KOPT-K1 (cell line): ENCODE data around the gene GIMAP7.
"Not testable (repeated sequence)": the region's sequence is repeated elsewhere in the genome, so short reads cannot be mapped to it uniquely, and the experiment has no call there.

Experiments used
- H3K27ac ChIP-seq: fragments of 200-600 bp; sonication (generic); 2 replicates; pipeline ENCODE4 v1.5.1; 2016; ENCODE audit warnings: antibody characterized with exemption, mild to moderate bottlenecking, low read depth, low read length; ENCODE audit not compliant: poor library complexity, severe bottlenecking
- H3K36me3 ChIP-seq: fragments of 200-600 bp; sonication (generic); 2 replicates; pipeline ENCODE4 v1.5.1; 2017; ENCODE audit warnings: antibody characterized with exemption, mild to moderate bottlenecking, low read length, moderate library complexity; ENCODE audit not compliant: insufficient read depth
- H3K9me3 ChIP-seq: fragments of 200-600 bp; sonication (generic); 2 replicates; pipeline ENCODE4 v1.5.1; 2017; ENCODE audit warnings: antibody characterized with exemption, low read length, mild to moderate bottlenecking; ENCODE audit not compliant: insufficient read depth, poor library complexity, severe bottlenecking

GIMAP7 gene

DNA sequence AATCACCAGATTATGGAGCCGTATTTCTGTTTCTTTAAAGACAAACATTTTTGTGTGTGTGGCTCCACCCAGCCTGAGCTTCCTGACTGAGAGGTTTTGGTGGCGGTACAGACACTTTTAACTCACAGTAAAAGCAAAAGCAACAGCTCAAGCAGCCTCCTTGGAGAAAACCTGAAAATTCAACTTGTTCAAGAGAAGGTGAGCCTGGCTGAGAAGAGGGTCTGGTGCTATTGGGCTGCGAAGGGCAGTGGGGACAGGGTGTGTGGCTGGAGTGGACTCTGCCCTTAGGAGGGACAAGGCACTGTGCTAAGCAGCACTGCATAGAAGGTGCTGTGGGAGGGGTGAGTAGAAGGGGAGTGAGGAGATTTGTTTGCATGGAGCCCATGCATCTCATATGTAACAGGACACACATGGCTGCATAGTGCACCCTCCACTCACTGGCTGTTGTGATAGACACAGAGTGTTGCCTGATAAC is at the start of gene GIMAP7:
TSS of gene GIMAP7 (plus strand) at position 125 of the 475 bp plus-strand sequence. CDS start 5,103 bp downstream, outside the sequence.
- Histone ChIP-seq H3K36me3 (peaks cover 17% of the 10 kb centered on the region), H3K27ac (peak within 1 kb of the TSS; percentile 97), H3K9me3 (peaks cover 20% of the 10 kb centered on the region)

GRCh38 chr7:150464962-150465361 is 49.7 kb upstream of the GIMAP7 start:
- Histone ChIP-seq H3K27ac (no peak overlapping the region), H3K9me3 (peaks cover 31% of the 10 kb centered on the region), H3K36me3 (peaks cover 78% of the 10 kb centered on the region)

GRCh38 chr7:150465414-150465813 is 49.3 kb upstream of the GIMAP7 start:
- Histone ChIP-seq H3K36me3 (peaks cover 78% of the 10 kb centered on the region), H3K27ac (no peak overlapping the region), H3K9me3 (peaks cover 26% of the 10 kb centered on the region)

DNA sequence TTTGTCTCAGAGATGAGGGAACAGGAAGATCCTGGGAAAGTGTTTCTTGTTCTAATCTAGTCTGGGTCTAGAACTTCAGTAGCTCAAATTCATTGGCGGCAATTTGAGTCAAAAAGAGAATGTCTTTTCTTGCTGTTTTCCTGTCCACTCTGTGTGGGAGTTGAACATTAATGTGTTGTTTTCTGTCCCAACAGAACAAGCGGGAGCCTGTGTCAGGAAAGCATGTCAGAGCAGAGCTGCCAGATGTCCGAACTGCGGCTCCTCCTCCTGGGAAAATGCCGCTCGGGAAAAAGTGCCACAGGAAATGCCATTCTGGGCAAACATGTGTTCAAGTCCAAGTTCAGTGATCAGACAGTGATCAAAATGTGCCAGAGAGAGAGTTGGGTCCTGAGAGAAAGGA is 48.2 kb upstream of the GIMAP7 start:
- peaks cover 15% of the 10 kb centered on the region for H3K9me3 ChIP-seq
- peaks cover 78% of the 10 kb centered on the region for H3K36me3 ChIP-seq
- H3K27ac ChIP-seq, result no peak overlapping the region

DNA sequence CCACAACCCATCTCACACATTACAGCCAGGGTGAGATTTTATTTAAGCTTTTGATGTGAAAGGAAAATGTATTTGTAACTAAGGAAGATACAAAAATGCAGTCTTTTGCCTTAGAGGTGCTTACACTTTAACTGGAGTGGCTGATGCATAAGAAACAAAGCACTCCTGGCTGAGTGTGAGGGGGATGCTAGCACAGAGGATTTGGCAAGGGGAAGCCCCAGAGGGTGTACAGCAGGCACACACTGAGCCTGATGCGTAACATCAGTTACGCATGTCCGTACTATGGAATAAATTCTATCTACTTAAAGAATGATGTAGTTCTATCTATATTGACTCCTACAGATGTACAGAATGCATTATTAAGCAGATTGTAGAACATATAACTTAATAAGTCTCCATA is 46.4 kb upstream of the GIMAP7 start:
- Histone ChIP-seq H3K36me3 (peaks cover 84% of the 10 kb centered on the region), H3K9me3 (no peaks in the 10 kb centered on the region), H3K27ac (no peak overlapping the region)

DNA sequence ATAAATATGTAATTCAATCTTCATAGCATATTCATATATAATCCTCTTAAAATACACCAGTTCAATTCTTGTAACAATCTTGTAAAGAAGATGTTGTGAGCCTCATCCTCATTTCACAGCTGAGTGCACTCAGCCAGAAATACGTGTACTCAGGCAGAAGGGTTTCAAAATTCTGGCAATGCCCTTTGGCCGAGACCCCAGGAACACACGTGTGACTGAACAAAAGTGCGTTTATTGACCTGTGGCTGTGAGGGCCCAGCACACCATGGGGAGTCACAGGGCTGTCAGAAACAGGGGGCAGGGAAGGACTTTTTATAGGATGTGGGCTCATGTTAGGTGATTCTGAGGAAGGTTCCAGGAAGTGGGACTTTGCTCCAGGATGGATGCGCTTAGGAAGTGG is 42.8 kb upstream of the GIMAP7 start:
- peaks cover 97% of the 10 kb centered on the region for H3K36me3 ChIP-seq
- H3K27ac ChIP-seq, result no peak overlapping the region

DNA sequence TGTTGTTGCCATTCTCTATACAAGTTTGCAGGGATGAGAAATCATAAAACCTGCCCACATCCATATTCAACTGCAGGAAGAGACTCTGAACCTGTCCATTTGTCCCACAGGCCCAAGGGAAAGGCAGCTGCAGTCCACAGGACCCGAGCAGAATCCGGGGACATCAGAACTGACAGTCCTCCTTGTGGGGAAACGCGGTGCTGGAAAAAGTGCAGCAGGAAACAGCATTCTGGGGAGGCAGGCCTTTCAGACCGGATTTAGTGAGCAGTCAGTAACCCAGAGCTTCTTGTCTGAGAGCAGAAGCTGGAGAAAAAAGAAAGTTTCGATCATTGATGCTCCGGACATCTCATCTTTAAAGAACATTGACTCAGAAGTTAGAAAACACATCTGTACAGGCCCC is 40.8 kb upstream of the GIMAP7 start:
- Histone ChIP-seq H3K36me3 (peaks cover 97% of the 10 kb centered on the region), H3K9me3 (no peaks in the 10 kb centered on the region), H3K27ac (no peak overlapping the region)

More for the DNA sequence above, 42.8 kb upstream of the GIMAP7 start:
- no peaks in the 10 kb centered on the region for H3K9me3 ChIP-seq

- H3K9me3 ChIP-seq, result no peaks in the 10 kb centered on the region
- H3K27ac ChIP-seq, result no peak overlapping the region
- H3K36me3 ChIP-seq, result peaks cover 87% of the 10 kb centered on the region
These were observed 38.4 kb upstream of the GIMAP7 start for GRCh38 chr7:150476285-150476684.

GRCh38 chr7:150476819-150477631 is 37.6 kb upstream of the GIMAP7 start:
- H3K9me3 ChIP-seq, result no peaks in the 10 kb centered on the region
- no peak overlapping the region for H3K27ac ChIP-seq
- peaks cover 80% of the 10 kb centered on the region for H3K36me3 ChIP-seq

DNA sequence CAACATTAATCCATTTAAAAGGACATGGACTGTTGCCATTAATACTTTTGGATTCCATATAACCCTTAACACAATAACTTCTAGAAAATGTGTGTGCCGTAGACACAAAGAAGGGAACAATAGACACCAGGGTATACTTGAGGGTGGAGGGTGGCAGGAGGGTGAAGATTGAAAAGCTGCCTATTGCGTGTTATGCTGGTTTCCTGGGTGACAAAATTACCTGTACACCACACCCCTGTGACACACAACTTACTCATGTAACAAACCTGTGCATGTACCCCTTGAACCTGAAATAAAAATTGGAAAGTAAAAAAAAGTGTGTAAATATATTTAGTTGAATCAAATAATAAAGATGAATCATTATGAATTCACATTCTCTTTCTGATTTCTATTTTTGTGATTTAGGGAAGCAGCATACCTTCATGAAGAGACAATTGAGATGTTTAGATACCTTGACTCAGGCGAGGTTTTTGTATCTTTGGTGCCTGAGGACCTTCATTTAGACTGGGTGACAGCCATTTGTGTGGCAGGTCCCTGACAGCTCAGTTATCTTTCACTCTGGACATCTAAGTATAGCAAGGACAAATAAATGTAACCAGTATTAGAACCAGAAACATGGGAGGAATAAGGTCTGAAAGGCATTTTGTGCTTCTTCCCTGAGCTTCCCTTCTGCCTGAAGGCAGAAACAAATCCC is 35.5 kb upstream of the GIMAP7 start:
- H3K9me3 ChIP-seq, result no peaks in the 10 kb centered on the region
- H3K27ac ChIP-seq, result no peak overlapping the region
- peaks cover 58% of the 10 kb centered on the region for H3K36me3 ChIP-seq

GRCh38 chr7:150481186-150481920 is 33.3 kb upstream of the GIMAP7 start:
- Histone ChIP-seq H3K36me3 (peaks cover 40% of the 10 kb centered on the region), H3K27ac (peak overlapping the region; percentile 76), H3K9me3 (no peaks in the 10 kb centered on the region)

- Histone ChIP-seq H3K9me3 (no peaks in the 10 kb centered on the region), H3K27ac (peak overlapping the region; percentile 76), H3K36me3 (peaks cover 34% of the 10 kb centered on the region)
These were observed 32.8 kb upstream of the GIMAP7 start for GRCh38 chr7:150481922-150482321.

- H3K36me3 ChIP-seq, result peaks cover 18% of the 10 kb centered on the region
- H3K9me3 ChIP-seq, result not testable (repeated sequence)
- H3K27ac ChIP-seq, result peak overlapping the region; percentile 76
These were observed 31.2 kb upstream of the GIMAP7 start for GRCh38 chr7:150483514-150483913.

- H3K27ac ChIP-seq, result peak overlapping the region; percentile 76
These were observed 30.6 kb upstream of the GIMAP7 start for GRCh38 chr7:150484071-150484470.

DNA sequence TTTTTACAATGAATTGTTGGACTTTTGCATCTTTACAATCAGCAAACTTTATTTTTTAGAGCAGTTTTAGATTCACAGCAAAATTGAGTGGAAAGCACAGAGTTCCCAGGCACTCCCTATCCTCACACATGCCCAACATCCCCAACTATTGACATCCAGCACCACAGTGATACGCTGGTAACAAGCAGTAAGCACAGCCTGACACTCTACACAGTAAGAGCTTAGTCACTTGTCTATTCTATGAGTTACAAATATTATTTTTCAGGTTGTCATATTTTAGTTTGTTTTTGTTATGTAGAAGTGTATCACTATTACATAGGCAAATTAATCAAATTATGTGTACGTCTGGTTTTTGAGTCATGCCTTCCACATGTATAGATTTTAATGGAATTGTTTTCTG is 27.0 kb upstream of the GIMAP7 start:
- Histone ChIP-seq H3K9me3 (peaks cover 8% of the 10 kb centered on the region), H3K36me3 (no peaks in the 10 kb centered on the region), H3K27ac (no peak overlapping the region)

More at GRCh38 chr7:150484071-150484470, 30.6 kb upstream of the GIMAP7 start:
- H3K36me3 ChIP-seq, result peaks cover 12% of the 10 kb centered on the region
- H3K9me3 ChIP-seq, result not testable (repeated sequence)
